ENCODE data around the gene HMCN2.

HMCN2 gene

GRCh38 chr9:130290291-130291181 lies 25.0 kb downstream of the HMCN2 start:
- no peak for DNase-seq (ENCODE audit: low spot score)

DNA sequence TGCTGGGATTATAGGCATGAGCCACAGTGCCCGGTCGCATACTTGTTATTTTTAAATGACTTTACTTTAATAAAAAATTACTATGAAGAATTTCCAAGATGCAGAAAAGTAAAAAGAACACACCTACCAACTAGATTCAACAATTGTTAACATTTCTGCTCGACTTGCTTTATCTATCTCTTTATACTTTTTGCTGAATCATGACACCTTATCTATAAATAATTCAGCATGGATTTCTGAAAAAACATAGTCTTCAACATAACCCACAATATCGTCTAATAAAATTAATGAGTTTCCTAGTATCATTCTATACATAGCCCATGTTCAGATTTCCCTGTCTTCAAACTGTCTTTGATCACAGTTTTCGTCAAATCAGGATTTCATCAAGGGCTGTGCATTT lies 25.9 kb downstream of the HMCN2 start:
- DNase-seq (ENCODE audit: low spot score) = no peak

- DNase-seq (ENCODE audit: low spot score) = no peak
These were observed 26.5 kb downstream of the HMCN2 start for GRCh38 chr9:130292106-130292505.

DNA sequence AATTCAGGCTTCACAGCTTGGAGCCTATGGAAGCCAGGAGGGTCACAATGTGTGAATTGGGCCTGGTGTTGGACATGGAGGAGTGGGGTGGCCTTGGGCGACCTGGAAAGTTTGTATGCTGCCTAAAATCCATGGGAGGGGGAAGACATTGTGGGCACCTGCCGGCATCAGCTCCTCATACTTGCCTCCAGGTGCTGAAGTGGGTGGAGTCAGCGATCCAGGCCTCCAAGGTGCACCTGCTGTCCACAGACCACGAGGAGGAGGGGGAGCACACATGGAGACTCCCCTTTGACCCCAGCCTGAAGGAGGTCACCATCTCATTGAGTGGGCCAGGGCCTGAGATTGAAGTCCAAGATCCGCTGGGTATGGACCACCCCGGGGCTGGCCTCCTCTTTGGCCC lies 29.1 kb downstream of the HMCN2 start:
- DNase-seq (ENCODE audit: low spot score) = no peak

DNA sequence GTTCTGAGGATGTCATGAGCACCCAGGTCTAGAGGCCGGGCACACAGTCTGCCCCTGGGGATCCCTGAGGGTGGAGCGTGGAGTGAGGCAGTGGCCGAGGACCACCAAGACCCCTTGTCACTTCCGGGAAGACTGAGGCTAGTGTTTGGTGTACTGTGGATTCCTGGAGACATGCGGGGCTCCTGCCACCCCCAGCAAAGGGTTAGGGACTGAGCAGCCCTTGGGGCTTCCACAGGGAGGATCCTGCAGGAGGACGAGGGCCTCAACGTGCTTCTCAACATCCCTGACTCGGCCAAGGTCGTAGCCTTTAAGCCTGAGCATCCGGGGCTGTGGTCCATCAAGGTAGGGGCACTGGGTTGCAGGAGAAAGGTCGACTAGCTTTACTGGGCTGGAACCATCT lies 29.9 kb downstream of the HMCN2 start:
- no peak for DNase-seq (ENCODE audit: low spot score)

DNA sequence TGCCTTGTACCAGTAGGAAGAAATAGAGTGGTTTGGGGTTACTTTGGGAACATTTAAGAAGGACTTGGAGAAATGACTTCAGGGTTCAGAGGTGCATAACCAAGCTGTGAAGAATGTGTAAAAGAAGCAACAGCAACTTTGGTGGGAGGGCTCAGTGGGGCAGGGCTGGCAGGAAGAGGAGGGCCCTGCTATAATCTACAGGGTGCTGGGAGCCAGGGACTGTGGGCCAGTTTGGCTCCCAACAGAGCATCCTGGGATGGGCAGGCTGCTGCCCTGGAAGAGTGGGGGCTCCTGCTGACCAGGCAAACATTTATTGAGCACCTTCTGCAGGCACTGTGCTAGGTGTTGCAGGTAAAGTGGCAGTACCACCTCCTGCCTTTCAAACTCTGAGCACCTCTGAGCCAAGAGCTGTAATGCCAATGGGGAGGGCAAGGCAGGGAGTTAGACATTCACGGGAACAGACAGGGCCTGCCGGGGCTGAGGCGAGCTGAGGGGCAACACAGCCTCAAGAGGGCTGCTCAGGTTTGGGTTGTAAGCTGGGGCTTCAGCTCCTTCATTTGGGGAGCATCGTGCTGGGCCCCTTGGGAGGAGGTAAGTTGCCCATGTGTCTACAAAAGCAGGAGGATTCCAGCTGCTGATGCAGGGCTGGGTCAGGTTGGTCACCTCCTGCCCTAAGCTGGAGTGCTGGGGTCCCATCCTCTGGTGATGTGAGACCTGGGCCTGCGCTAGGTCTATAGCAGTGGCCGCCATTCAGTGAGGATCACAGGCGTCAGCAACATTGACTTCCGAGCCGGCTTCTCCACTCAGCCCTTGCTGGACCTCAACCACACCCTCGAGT lies 30.6 kb downstream of the HMCN2 start:
- no peak for DNase-seq (ENCODE audit: low spot score)

GRCh38 chr9:130296783-130297055 lies 31.2 kb downstream of the HMCN2 start:
- DNase-seq (ENCODE audit: low spot score) = no peak

GRCh38 chr9:130297371-130297770 lies 31.8 kb downstream of the HMCN2 start:
- DNase-seq (ENCODE audit: low spot score) = no peak

GRCh38 chr9:130298662-130299279 lies 33.2 kb downstream of the HMCN2 start:
- peak; percentile 70 for DNase-seq (ENCODE audit: low spot score)

DNA sequence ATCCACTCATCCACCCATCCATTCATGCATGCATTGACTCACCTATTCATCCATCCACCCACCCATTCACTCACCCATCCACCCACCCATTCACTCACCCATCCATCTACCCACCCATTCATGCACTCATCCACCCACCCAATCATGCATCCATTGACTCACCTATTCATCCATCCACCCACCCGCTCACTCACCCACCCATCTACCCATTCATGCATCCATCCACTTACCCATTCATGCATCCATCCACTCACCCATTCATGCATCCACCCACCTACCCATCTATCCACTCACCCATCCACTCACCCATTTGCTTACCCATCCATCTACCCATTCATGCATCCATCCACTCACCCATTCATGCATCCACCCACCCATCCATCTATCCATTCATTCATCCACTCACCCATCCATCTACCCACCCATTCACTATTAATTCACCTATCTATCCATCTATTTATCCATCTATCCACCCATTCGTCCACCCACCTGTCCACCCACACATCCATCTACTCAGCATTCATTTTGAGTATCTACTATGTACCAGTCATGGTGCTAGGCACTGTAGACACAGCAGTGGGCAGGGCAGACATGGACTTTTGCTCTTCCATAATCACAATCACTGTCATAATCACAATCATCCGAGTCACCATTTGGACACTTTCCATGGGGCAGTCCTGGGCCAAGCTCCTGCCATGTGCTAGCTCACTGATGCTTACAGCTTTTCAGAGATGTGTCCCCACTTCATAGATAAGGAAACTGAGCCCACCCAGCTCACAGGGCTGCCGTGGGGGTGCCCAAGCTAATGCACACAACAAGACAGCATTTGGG lies 34.4 kb downstream of the HMCN2 start:
- DNase-seq (ENCODE audit: low spot score) = no peak

GRCh38 chr9:130300739-130301138 lies 35.2 kb downstream of the HMCN2 start:
- DNase-seq (ENCODE audit: low spot score) = no peak

DNA sequence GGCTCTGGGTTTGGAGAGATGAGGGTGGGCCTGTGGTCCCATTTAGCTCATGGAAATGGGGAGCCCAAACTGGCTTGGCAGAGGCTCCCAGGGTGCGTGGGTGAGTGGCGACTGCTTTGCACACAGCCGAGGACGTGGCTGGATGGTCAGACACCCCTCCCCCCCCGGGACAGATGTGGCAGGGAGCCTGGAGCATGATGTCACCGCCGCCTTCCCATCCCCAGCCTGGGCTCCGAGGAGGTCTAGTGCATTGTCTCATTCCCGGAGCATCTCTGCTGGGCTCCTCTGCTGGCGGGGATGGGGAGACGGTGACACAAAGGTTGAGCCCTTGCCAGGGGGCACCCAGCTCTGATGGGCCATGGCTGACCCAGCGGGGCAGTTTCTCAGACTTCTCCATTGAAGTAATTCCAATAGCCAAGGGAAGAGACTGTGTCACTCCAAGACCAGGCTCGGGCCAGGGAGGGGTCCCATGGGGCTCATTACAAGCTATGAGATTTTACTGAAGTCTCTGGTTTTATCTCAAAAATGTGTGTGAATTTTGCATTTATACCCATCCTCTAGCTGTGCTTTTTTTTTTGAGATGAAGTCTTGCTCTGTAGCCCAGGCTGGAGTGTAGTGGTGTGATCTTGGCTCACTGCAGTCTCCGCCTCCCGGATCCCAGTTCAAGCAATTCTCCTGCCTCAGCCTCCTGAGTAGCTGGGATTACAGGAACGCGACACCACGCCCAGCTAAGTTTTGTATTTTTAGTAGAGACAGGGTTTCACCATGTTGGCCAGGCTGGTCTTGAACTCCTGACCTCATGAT lies 36.1 kb downstream of the HMCN2 start:
- no peak for DNase-seq (ENCODE audit: low spot score)

GRCh38 chr9:130302785-130303612 lies 37.4 kb downstream of the HMCN2 start:
- no peak for DNase-seq (ENCODE audit: low spot score)

DNA sequence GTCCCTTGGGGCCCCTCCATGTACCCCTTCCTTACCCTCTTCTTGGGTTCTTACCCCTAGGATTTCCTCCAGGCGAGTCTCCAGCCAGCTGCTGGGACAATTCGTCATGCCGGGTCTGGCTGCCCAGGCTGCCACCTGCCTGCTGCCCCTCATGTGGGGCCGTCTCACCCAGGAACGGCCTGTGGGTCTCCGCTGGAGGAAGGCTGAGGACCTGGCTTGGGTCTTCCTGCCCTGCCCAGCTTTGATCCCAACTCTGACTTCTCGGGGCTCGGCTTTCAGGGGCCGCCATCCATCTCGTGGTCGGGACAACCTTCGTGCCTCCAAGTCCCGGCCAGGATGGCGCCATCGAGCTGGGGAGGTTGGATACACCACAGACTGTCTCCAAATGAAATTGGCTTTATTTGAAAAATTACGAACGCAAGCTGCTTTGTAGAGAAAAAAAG lies 38.1 kb downstream of the HMCN2 start:
- DNase-seq (ENCODE audit: low spot score) = no peak

DNA sequence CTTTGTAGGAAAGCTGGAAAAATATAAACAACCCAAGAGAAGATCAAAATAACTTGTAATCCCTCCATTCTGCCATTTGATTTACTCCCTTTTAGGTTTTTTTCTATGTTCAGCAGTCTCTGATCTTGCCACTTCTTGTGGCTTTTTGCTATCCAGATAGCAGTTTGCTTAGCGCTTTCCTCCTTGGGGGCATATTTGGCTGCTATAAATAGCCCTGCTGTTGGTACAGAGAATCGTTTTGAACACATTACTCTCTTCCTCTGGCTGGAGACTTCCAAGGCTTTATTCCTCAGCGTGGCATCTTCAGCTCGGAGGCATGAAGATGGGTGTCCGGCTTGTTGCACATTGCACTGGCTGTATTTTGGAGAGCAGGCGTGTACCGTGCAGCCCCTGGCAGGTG lies 38.6 kb downstream of the HMCN2 start:
- DNase-seq (ENCODE audit: low spot score) = no peak

DNA sequence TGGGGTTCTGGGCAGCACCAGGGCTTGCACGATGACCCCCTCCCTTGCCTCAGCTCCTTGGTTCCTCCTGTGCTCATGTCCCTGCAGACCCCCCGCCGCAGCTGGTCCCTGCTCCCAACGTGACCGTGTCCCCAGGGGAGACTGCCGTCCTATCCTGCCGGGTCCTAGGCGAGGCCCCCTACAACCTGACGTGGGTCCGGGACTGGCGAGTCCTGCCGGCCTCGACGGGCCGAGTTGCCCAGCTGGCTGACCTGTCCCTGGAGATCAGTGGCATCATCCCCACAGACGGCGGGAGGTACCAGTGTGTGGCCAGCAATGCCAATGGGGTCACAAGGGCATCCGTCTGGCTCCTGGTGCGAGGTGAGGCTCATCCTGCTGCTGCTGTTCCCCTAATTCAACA lies 39.1 kb downstream of the HMCN2 start:
- no peak for DNase-seq (ENCODE audit: low spot score)

DNA sequence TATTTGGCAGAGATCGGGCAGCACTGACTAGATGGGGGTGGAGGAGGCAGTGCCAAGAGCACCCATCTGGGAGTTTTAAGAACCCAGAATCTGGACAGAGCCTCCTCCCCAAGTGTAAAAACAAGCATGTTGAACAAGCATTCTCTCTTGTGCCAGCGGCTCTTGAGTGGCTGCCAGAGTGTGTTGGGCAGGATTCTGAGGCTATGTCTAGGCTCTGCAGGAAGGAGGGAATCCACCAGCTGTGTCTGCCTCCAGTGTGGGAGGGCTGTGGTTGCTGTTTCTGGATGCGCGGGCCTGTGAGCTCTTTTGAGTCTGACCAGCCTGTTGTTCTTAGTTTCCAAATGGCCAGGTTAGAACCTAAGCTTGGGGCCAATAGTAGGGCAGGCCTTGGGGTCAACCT lies 39.8 kb downstream of the HMCN2 start:
- DNase-seq (ENCODE audit: low spot score) = no peak

- DNase-seq (ENCODE audit: low spot score) = no peak
These were observed 41.5 kb downstream of the HMCN2 start for GRCh38 chr9:130306823-130307666.

DNA sequence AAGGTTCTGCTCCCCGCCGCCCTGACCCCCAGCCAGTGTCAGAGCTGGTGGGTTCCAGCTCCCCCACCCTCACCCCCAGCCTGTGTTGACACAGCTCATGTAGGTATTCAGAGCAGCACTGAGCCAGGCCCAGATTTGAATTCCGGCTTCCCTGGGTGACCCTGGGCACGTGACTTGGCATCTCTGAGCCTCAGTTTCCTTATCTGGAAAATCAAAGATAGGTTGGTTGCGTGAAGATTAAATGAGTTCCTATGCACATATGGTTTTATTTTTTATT lies 42.0 kb downstream of the HMCN2 start:
- no peak for DNase-seq (ENCODE audit: low spot score)

All from HuH-7.5 (cell line).